ENCODE data around the gene MTMR4. TPM values are rescaled to one million over a fixed set of nuclear protein-coding genes. Genes with fewer than 3 reads are reported as not detected.

The MTMR4 gene
- total and polyA plus RNA-seq, 2 experiments from 2014 or later: 29.9 to 30.4 TPM

GRCh38 chr17:58531122-58531521, 16.7 kb upstream of the MTMR4 start:
- H3K36me3 ChIP-seq: no peaks in the 10 kb centered on the region
- peaks cover 4% of the 10 kb centered on the region for H3K4me1 ChIP-seq (ENCODE audit: low read depth)
- H3K27ac ChIP-seq: no peak overlapping the region
- no peaks in the 10 kb centered on the region for H3K9me3 ChIP-seq (ENCODE audit: low read depth)
- no peak overlapping the region for H3K4me3 ChIP-seq
- TF ChIP-seq, protein P1, sequence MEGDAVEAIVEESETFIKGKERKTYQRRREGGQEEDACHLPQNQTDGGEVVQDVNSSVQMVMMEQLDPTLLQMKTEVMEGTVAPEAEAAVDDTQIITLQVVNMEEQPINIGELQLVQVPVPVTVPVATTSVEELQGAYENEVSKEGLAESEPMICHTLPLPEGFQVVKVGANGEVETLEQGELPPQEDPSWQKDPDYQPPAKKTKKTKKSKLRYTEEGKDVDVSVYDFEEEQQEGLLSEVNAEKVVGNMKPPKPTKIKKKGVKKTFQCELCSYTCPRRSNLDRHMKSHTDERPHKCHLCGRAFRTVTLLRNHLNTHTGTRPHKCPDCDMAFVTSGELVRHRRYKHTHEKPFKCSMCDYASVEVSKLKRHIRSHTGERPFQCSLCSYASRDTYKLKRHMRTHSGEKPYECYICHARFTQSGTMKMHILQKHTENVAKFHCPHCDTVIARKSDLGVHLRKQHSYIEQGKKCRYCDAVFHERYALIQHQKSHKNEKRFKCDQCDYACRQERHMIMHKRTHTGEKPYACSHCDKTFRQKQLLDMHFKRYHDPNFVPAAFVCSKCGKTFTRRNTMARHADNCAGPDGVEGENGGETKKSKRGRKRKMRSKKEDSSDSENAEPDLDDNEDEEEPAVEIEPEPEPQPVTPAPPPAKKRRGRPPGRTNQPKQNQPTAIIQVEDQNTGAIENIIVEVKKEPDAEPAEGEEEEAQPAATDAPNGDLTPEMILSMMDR (IDR thresholded peaks at IDR 0.05; ENCODE audit: low read depth, low read length): no peak
- no peak for DNase-seq (ENCODE audit: low read depth in 1 of 2, low spot score in 1 of 2)
- peaks cover 9% of the 10 kb centered on the region for H3K27me3 ChIP-seq

GRCh38 chr17:58530655-58531054, 16.2 kb upstream of the MTMR4 start:
- TF ChIP-seq, protein P1 (IDR thresholded peaks at IDR 0.05; ENCODE audit: low read depth, low read length): no peak
- Histone ChIP-seq H3K27ac (no peak overlapping the region), H3K4me1 (ENCODE audit: low read depth) (peaks cover 4% of the 10 kb centered on the region), H3K27me3 (peaks cover 6% of the 10 kb centered on the region), H3K9me3 (ENCODE audit: low read depth) (no peaks in the 10 kb centered on the region), H3K4me3 (no peak overlapping the region), H3K36me3 (no peaks in the 10 kb centered on the region)
- no peak for DNase-seq (ENCODE audit: low read depth in 1 of 2, low spot score in 1 of 2)

GRCh38 chr17:58529275-58529674, 14.8 kb upstream of the MTMR4 start:
- Histone ChIP-seq H3K4me1 (ENCODE audit: low read depth) (peaks cover 4% of the 10 kb centered on the region), H3K4me3 (no peak overlapping the region)
- TF ChIP-seq, protein P1 (IDR thresholded peaks at IDR 0.05; ENCODE audit: low read depth, low read length): no peak

DNA sequence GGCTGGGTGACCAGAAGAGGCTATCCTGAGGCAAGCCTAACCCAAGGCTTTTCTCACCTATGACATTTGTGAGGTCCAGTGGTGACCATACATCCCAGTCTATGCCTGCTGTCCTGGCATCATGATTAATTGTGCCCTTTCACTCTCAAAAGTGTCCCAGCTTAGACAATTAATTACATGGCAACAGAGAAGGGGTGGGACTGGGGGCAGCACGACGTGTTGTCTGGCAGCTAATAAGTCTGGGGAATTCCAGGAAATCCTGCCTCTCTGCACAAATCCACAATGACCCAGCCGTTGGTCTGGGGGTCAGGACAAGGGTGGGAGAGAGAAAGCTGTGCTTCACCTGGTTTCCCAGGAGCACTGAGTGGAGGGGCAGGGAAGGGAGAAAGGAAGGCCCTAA, 14.0 kb upstream of the MTMR4 start:
- Histone ChIP-seq H3K4me1 (ENCODE audit: low read depth) (peaks cover 4% of the 10 kb centered on the region), H3K27me3 (peaks cover 4% of the 10 kb centered on the region), H3K4me3 (no peak overlapping the region), H3K36me3 (no peaks in the 10 kb centered on the region), H3K27ac (no peak overlapping the region), H3K9me3 (ENCODE audit: low read depth) (no peaks in the 10 kb centered on the region)
- no peak for DNase-seq (ENCODE audit: low read depth in 1 of 2, low spot score in 1 of 2)
- TF ChIP-seq, protein P1 (IDR thresholded peaks at IDR 0.05; ENCODE audit: low read depth, low read length): no peak

More at GRCh38 chr17:58529275-58529674, 14.8 kb upstream of the MTMR4 start:
- Histone ChIP-seq H3K27me3 (peaks cover 4% of the 10 kb centered on the region), H3K9me3 (ENCODE audit: low read depth) (no peaks in the 10 kb centered on the region), H3K36me3 (no peaks in the 10 kb centered on the region), H3K27ac (no peak overlapping the region)
- DNase-seq (ENCODE audit: low read depth in 1 of 2, low spot score in 1 of 2): peak in 1 of 2 donors; percentile 48

DNA sequence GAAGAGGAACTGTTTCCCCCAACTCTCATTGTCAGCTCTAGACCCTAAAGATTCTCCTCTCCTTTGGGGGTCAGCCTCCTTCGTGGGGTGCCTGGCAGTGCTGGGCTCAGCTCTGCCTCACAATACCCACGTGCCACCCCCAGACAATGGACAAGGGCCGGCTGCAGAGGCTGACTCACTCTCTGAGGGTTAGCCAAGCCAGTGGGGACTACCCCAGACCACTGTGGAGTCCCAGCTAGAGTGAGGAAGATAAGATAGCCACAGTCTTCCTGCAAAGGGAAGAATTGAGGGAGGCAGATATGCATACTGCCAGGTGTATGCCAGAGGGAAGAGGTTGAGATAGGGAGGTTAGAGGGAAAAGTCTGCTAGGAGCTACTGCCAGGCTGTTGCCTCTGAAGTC, 13.5 kb upstream of the MTMR4 start:
- no peaks in the 10 kb centered on the region for H3K36me3 ChIP-seq
- TF ChIP-seq, protein P1 (IDR thresholded peaks at IDR 0.05; ENCODE audit: low read depth, low read length): no peak
- no peaks in the 10 kb centered on the region for H3K9me3 ChIP-seq (ENCODE audit: low read depth)
- H3K27ac ChIP-seq: no peak overlapping the region
- H3K4me3 ChIP-seq: no peak overlapping the region
- DNase-seq (ENCODE audit: low read depth in 1 of 2, low spot score in 1 of 2): peak in 1 of 2 donors; percentile 80
- H3K27me3 ChIP-seq: peaks cover 4% of the 10 kb centered on the region
- H3K4me1 ChIP-seq (ENCODE audit: low read depth): peaks cover under 1% of the 10 kb centered on the region

GRCh38 chr17:58527306-58527705, 12.9 kb upstream of the MTMR4 start:
- Histone ChIP-seq H3K27ac (no peak overlapping the region), H3K36me3 (no peaks in the 10 kb centered on the region), H3K4me3 (no peak overlapping the region), H3K4me1 (ENCODE audit: low read depth) (no peaks in the 10 kb centered on the region), H3K9me3 (ENCODE audit: low read depth) (no peaks in the 10 kb centered on the region), H3K27me3 (peaks cover 4% of the 10 kb centered on the region)
- no peak for DNase-seq (ENCODE audit: low read depth in 1 of 2, low spot score in 1 of 2)
- TF ChIP-seq, protein P1 (IDR thresholded peaks at IDR 0.05; ENCODE audit: low read depth, low read length): peak; percentile 37
